Measurements from ENCODE around the gene FBXO31.

Gene FBXO31

DNA sequence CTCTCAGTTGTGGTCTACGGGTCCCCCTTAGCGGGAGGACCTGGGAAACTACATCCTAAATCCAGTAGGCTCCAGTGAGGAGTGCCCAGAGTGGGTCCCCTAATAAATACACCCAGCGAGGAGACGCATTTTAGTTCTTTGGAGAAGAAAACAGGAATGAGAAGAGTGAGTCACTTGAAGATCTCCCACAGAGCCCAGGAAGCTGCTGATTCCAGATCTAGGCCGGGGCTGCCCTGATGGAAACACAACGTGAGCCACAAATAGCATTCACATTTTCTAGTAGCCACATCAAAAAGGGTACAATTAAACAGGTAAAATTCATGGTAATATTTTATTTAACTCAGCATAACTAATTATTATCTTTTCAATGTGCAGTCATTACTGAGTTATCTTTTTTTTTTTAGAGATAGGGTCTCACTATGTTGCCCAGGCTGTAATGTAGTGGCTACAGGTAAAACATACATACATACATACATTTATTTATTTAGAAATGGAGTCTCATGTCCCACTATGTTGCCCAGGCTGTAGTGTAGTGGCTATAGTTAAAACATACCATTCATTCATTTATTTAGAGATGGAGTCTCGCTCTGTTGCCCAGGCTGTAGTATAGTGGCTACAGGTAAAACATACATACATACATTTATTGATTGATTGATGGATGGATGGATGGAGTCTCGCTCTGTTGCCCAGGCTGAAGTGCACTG lies 21.5 kb downstream of the FBXO31 start:
- DNase-seq, result no peak

DNA sequence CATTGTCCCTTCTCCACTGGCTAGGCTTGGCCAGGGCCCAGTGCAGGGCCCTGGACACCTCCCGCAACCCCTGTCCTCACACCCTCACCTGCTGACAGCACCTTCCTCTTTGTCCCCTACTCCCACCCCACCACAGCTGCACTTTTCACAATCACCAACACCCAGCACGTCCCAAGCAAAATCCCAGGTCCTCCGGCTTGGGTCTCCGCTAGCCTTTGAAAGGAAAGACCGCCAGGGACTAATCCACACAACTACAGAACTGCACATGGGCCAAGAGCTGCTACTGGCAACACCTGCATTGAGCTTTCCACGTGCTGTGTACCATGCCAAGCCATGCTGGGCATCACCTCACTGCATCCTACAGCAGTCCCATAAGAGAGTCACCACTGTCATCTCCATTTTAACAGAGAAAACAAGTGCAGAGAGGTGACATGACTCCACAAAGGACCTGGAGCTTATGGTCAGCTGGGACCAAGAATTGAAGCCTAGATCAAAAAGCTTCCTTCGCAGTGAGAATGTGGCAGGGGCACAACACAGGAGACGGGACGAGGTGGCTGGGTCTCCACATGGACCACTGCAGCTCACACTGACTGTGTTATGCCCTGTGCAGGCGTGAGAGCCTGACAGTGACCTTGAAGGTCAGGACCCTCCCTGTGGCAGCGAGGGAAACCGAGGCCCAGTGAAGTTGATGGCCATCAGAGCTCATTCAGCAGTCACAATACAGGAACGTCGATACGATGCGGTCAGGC lies 22.5 kb downstream of the FBXO31 start:
- DNase-seq, result no peak

DNA sequence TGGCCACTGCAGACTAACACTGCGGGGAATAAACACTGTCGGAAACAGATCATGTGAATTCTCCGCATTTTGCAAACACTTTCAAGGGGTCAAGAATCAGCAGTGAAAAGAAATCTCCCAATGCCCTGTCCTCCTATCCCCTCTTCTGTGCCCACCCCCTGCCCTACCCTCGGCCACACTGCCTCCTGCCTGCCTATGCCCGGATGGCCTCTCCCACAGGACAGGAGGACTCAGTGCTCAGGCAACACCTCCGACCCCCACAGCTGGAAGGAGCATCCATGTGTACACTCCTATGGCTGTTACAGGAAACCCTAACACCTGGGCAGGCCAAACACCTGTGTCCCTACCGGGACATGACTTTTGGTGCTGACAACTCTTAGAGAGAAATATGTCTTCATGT lies 24.5 kb downstream of the FBXO31 start:
- no peak for DNase-seq

DNA sequence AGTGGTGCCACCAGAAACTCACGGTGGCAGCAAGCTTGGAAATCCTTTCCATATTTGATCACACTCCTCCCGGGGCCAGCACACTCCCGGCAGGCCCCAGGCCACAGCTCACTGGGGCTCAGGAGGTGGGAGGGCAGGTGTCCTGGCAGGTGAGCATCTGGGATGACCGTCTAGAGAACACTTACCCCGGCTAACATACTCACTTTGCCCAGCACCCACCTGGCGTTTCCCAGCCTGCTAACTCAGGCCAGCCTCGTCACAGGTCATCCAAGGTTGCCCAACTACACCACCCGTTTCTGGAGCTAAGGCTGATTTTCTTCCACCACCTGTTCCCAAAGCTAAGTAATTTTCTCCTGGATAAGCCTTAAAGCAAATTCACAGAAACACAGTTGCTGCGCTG lies 24.9 kb downstream of the FBXO31 start:
- DNase-seq, result no peak

DNA sequence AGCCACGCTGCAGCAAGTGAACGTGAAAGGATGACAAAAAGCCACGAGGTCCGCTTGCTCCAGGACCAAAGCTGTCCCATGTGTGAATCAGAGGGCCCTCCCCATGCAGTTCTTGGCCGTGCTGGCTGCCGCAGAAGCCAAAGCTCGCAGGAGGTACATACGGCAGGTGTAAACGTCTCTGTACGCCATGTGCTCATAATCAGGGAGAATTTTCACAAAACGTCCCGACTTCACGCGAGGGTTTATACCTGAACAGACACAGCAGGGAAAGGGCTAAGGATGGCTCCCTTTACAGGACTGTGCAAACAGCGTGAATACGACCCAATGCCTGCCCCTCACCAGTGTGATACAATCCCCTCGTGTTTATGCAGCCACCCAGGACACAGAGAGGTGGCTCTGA lies 25.3 kb downstream of the FBXO31 start:
- DNase-seq, result no peak

DNA sequence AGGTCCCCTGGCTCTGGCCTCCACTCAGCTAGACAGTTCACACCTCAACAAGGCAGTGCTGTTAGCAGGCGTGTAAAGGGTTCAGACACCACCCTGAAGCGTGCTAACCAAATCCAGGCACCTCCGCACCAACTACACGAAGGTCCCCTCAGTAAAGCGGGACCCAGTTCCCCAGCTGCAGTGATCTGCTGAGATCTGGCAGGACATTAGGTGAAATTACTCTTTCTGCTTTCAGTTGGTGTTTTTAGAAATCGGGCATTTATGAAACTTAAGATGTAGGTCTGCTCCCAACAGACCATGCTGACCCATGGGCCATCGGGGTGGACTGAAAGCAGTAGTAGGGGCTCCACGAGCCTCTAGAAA lies 27.1 kb downstream of the FBXO31 start:
- DNase-seq, result no peak

DNA sequence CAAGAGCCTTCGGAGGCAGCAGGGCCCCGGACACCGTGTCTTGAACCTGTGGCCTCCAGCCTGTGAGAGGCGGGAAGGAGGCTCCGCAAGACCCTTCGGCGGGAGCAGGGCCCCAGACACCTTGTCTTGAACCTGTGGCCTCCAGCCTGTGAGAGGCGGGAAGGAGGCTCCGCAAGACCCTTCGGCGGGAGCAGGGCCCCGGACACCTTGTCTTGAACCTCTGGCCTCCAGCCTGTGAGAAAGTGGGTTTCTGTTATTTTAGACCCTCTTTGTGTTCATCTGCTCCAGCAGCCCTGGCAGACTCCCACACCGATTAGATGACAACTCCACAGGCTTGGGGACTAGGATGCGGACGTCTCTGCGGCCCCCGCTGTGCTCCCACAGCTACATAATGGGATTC lies 30.0 kb downstream of the FBXO31 start:
- DNase-seq, result no peak

DNA sequence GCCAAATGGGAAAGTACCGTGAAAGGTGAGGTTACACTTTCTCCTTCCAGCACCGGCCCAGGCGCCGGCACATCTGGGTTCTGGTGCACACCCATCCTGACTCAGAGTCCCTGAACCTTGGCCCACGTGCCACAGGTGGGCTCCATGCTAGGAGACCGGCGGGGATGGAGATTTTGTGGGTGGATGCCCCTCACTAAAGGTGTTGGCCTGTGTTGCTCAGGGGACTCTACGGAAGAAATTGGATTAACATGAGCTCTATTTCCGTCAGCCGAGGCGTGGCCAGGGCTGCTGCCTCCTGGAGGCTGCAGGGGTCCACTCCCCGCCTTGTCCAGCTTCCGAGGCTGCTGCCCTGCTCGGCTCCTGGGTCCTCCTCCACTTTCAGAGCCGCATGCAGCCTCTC lies 30.8 kb downstream of the FBXO31 start:
- no peak for DNase-seq

DNA sequence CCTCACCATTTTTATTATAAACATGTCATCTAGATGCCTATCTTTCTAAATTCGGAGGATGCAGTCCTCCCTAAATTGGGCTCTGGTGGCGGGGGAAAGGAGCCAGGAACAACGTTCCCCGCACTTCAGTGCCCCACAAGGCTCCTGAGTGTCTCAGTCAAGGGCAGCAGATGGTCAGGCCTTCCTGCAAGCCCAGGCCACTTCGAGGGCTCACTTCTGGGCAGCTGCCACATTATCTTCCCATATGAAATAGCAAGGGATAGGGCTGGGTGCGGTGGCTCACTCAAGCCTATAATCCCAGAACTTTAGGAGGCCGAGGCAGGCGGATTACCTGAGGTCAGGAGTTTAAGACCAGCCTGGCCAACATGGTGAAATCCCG lies 32.3 kb downstream of the FBXO31 start:
- no peak for DNase-seq

DNA sequence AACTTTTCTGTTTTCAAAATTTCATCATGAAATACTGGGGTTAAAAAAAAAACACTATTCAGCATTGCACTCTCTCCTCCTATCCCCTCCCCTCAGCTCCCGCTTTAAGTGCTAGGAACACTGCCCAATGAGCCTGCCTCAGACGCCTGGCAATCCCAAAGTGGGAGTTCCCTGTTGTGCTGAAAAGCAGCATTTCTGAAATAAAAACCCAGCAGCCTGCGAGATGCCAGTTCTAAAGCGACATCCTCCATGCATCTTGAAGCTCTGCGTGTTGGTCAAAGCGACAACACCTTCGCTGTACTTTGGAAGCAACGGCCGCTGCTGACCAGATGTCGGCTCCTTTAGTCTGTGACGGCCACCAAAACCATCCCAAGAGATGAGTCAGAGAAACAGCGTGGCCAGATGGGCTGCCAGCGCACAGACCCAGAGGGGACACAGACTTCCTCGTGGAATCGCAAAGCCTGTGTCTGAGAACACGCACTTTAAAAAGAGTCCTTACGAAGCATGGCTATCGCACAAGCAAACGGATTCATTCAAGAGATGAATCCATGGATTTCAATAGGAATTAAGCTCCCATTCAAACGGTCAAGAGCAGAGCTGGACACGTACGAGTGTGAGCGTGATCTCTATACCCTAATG lies 32.8 kb downstream of the FBXO31 start:
- peak; percentile 10 for DNase-seq

DNA sequence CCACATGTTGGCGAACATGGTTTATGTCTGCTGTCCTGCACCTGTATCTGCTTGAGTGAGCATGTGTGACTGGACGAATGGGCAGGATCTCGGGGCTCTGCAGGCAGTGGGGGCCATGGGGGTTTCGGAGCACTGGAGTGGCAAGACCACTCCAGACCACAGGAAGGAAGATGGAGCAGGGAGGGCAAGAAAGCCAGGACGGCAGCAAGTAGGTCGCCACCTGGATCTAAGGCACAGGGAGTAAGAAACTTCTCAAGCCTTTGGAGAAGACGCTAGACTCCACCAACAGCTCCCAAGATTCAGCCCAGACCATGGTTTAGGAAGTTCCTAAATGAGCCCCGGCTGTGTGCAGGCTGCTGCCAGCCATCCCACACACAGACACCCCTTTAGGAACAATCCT lies 33.5 kb downstream of the FBXO31 start:
- DNase-seq, result no peak

DNA sequence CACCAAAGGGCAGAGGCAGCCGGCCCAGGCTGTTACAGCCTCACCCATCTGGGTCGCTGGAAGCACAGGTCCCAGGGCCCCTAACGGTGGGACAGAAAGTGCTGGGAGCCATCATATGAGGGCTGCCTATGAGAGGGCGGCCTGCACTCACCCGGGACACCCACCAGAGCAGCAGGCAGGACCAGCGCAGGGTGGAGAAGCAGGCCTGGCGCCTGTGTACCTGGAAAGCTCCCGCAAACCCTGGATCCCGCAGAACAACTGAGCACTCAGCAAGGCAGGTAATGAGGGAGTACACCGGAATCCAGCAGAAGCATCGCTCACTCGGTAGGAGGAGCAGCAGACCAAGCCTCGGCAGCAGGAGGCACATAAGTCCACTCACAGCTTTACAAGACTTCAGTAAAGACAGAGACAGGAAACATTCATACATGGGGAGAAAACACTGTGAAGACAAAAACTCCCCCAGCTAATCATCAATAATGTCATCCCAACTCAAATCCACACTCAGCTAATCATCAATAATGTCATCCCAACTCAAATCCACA lies 34.9 kb downstream of the FBXO31 start:
- no peak for DNase-seq

DNA sequence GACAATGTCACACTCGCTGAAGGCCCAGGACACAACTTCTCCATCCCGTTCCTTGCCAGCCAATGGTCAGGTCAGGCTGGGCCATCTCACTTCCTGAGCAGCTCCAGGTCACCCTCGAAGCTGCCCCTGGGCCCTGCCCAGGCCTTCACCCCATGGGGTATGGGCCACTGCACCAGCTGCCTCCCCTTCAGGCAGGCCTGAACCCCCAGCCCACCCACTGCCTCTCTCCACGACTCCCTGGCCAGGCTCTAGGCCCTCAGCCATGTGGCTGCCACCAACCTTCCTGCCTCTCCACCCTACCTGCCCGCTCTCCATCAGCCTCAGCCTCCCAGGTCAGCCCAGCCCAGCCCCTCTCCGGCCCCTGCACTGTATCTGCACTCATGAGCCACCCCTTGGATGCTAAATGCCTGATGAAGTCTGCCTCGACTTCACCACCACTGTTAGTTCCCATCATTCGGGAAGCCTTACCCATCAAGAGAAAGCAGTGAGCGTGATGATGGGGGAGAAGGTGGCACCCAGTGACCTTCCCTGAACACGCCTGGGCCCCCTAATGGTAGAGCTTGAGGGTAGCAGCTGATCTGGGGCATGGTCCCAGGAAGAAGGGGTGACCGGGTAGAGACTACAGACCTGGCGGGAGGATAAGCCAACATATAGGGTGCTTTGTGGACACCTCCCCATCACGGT lies 35.5 kb downstream of the FBXO31 start:
- no peak for DNase-seq

DNA sequence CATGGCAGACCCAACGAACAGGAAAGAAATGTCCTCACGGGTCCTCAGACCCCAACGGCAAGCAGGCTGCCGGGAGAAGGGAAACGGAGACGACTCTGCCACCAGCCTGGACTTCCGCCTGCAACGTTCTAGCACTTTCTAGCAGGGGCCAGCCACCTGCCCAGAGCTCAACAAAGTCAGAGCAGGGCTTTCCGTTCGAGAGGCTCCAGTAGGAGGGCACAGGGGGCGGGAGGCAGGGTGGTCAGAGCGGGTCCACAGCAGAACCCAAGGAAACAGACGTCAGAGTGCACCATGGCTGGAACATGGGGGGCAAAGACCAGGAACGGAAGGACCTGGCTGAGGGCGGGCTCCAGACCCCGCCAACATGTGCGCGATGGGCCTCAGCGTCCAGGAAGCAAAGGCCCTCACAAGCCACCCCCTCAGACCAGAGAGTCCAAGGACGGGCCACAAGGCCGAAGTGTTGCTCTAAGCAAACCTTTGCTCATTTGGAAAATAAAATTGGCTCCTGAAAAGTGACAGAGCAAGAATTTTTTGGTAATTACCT lies 37.0 kb downstream of the FBXO31 start:
- no peak for DNase-seq

DNA sequence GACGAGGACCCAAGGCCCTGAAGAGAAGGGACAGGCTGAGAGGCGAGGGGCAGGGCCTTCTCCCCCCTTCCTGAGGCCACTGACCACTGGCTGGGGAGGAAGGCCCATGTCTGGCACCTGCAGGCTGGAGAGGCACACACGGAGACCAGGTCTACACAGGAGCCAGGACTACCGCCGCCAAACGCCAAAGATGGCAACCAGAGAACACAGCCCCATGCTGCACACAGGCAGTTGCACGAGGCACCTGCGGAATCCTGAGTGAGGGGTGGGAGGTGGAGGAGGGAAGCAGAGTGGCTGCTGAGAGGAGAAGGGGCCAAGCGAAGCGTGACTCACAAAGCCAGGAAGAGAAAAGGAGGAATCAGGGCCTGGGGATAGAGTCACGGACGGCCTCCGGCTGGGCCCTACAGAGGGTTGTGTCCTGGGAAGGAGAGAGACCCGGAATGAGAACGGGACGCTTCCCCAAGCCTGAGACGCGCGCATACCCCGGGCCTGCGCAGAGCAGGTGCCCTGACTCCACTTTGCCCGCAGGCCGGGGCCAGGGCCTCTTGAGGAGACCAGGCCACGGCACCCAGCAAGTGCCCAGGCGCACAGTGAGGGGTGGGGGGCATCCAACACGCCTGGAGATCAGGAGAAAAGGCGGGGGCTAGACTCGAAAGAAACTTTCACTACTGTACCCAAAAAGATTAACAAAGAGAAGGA lies 37.7 kb downstream of the FBXO31 start:
- no peak for DNase-seq

DNA sequence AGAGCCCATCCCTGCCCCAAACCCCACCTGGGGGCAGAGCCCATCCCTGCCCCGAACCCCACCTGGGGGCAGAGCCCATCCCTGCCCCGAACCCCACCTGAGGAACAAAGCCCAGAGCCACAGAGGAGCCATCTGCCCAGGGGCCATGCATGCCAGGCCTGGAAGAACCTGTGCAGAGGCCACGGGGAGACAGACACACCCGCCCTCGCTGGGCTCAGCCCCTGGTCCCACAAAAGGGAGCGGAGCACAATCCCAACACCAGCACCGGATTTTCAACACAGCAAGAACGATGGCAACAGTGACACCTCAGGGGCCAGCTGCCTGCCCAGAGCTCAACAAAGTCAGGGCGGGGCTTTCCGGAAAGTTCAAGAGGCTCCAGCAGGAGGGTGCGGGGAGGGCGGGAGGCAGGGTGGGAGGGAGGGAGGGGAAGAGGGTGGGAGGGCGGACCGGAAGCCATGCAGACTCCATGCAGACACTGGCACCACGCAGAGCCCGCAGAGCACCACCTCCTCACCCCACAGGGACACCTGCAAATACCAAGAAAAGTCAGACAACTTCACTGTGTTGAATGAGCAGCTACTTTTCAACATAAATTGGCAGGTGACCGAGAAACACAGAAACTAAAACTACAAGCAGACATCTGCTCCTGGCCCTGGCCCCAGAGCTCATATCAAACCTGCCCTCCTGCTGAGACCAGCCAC lies 38.5 kb downstream of the FBXO31 start:
- DNase-seq, result peak; percentile 42

DNA sequence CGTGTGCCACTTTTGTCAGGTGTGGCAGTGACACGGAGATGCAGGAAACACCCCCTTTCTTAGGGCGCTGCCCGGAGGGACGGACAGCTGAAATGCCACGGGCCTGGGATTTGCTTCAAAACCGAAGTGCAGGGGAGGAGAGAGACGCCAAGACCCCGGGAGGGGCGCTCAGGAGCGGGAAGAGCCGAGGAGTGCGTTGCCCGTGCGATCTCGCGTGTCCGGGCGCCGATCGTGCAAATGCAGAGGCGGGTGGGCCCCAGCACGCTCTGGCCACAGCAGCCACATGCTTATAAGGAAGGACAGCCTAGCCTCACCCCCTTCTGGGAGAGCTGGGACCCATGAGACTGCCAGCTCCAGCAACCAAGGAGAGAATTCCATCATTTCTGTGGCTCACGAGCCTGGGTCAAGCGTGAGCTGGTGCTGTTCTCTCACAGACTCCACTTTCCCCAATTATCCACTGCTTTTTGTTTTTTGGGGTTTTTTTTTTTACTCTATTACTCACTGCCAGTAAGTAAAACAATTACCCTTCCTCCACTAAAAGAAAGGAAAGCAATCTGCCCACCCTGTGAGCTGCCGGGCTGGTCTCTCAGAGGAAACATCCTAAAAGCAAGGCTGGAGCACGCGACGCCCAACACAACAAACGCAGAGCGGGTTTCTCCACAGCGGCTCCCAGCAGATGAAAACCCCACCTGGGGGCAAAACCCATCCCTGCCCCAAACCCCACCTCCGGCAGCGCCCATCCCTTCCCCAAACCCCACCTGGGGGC lies 39.2 kb downstream of the FBXO31 start:
- DNase-seq, result no peak

DNA sequence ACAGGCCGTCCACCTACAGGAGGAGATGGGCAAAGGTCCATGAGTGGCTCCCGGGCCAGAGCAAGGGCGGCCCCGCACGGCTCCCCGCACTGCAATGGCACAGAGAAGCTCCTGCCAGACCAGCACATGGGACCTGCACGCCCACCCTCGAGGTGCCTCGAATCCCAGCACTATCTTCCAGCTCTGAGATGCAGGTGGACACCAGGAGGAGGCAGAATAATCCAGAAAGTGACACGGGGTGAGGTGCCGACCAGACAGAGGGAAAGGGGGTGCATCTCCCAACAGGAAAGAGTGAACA lies 39.9 kb downstream of the FBXO31 start:
- no peak for DNase-seq

DNA sequence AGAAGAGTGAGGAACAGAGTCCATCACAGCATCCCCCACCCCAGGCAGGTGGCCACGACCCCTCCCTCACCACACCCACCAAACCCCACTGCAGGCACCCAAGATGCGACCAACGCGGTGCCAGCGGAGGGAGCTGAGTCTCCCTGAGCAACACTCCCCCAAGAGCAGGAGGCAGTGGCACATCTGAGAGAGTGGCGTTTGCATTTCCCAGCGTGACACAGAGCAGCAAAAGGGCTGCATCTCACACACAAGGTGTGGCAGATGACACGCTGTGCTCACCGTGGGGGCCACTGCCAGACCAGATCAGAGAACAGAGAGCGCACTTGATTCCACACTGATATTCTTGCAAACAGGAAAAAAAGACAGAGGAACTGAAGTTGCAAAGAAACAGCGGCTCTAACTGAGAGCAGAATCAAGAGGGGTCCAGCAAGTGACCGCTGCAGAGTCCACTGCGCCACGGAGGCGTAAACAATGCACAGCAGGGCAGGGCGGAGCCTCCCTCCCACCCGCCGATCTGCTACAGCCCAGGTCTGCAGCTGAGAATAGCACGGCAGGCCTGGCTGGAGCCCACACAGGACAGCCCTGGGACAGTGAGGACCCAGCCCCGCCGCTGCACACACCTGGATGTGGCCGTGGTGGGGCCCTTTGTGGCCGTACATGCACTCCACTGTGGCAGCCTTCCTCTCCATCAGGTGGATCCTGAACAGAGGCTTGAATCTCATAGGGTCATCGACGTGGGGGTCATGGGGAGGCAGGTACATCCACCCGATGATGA lies 40.4 kb downstream of the FBXO31 start:
- DNase-seq, result no peak

DNA sequence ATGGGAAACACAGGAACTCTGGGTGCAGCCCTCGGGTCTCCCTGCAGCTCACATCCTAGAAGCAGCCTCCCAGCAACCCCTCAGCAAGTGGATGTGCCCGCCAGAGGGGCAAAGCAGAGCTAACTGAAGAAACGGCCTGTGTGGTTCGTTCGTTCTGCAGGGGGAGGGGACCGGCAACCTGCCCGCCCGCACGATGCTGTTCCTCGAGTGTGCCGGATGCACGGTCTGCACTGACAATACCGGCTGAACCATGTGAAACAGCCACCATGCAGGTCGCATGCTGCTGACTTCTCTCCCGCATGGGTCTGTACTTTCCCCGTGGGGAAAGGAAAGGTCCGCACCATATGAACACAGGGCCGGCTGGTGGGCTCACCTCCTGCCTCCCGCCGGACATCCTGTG lies 41.1 kb downstream of the FBXO31 start:
- DNase-seq, result no peak

DNA sequence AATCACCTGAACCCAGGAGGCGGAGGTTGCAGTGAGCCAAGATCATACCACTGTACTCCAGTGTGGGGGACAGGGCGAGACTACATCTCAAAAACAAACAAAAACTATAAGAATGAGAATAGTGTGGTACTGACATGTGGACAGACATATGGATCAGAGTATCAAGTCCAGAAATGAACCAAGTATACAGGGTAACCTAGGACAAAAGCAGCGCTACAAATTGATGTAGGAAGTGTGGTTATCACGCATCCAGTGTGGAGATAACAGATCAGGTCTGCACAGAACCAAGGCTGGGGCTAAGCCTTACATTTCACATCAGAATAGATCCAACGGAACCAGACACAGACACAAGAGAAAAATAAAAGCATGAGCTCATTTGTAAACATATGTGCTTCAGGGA lies 43.4 kb downstream of the FBXO31 start:
- no peak for DNase-seq

All from fibroblast of upper back skin (primary cell).